LHCN-M2 (cell line): Measurements from ENCODE around the gene SLC9C1. TPM values are rescaled to one million over a fixed set of nuclear protein-coding genes. Genes with fewer than 3 reads are reported as not detected.

Source experiments
- DNase-seq: peaks from one replicate; pipeline ENCODE4 v3.0.0-alpha.2; 2012; ENCODE audit warnings: low read depth
- total RNA-seq: library from RNA; depleted of rRNA; stranded (reverse); fragments of >200 nt; gene quantifications from 2 replicates; pipeline ENCODE4 v1.2.3, GENCODE V29; 2014; rRNA removed

The SLC9C1 gene
- total RNA-seq, 1 experiment from 2014 or later = not detected

GRCh38 chr3:112115161-112115739 lies 178.8 kb downstream of the SLC9C1 start:
- no peak for DNase-seq

GRCh38 chr3:112114576-112115160 lies 179.3 kb downstream of the SLC9C1 start:
- DNase-seq = no peak

GRCh38 chr3:112111785-112112402 lies 182.1 kb downstream of the SLC9C1 start:
- DNase-seq = peak; percentile 47

- DNase-seq = no peak
These were observed 184.7 kb downstream of the SLC9C1 start for GRCh38 chr3:112109322-112109721.

GRCh38 chr3:112104774-112105173 lies 189.2 kb downstream of the SLC9C1 start:
- DNase-seq = no peak

GRCh38 chr3:112101916-112102315 lies 192.1 kb downstream of the SLC9C1 start:
- peak; percentile 30 for DNase-seq

GRCh38 chr3:112097378-112097777 lies 196.6 kb downstream of the SLC9C1 start:
- DNase-seq = peak; percentile 98

- no peak for DNase-seq
These were observed 197.8 kb downstream of the SLC9C1 start for GRCh38 chr3:112096176-112096575.

GRCh38 chr3:112095731-112096130 lies 198.3 kb downstream of the SLC9C1 start:
- DNase-seq = no peak

- DNase-seq = no peak
These were observed 200.9 kb downstream of the SLC9C1 start for GRCh38 chr3:112093180-112093522.

GRCh38 chr3:112092496-112093179 lies 201.4 kb downstream of the SLC9C1 start:
- DNase-seq = peak; percentile 80

- DNase-seq = no peak
These were observed 203.0 kb downstream of the SLC9C1 start for GRCh38 chr3:112090887-112091586.

Other genes with a start within 250 kb of the SLC9C1 start
- 6.2 and 6.7 TPM in 2 replicates for gene C3orf52, start 207.8 kb downstream of the SLC9C1 start, total RNA-seq
- gene GCSAM, start 161.0 kb downstream of the SLC9C1 start, total RNA-seq = not detected in 2 replicates
- 0.34 TPM in 1 of 2 replicates, not detected in the other for gene CD200, start 38.9 kb upstream of the SLC9C1 start, total RNA-seq
- gene BTLA, start 205.3 kb upstream of the SLC9C1 start, total RNA-seq = 0.17 TPM in 1 of 2 replicates, not detected in the other